Lung (tissue), 12 donors: ENCODE results near the gene FGF14. TPM values are rescaled to one million over a fixed set of nuclear protein-coding genes. Genes with fewer than 3 reads are reported as not detected.

Source experiments
- ATAC-seq: fragments of 200-7000 bp; cut with Tn5 transposase; one replicate; pipeline ENCODE4 v1.9.1; 2020; ENCODE audit warnings: moderate number of reproducible peaks; ENCODE audit not compliant: insufficient read depth, low FRiP score
- DNase-seq, 3 donors: peaks; one replicate each; pipeline ENCODE4 v3.0.0-alpha.2; 2013 to 2017
- H3K27ac ChIP-seq, 2 donors: one replicate each; pipeline ENCODE4 v1.5.1; 2013; ENCODE audit warnings: mild to moderate bottlenecking in 2 of 2, moderate library complexity in 2 of 2, control low read depth in 1 of 2, inconsistent platforms in 1 of 2, low read depth in 1 of 2, low read length in 1 of 2
- H3K27me3 ChIP-seq, 3 donors: one replicate each; pipeline ENCODE4 v1.5.1; 2013; ENCODE audit warnings: low read length in 2 of 3; ENCODE audit not compliant: control insufficient read depth in 3 of 3, insufficient read depth in 3 of 3
- H3K36me3 ChIP-seq, 4 donors: one replicate each; pipeline ENCODE4 v1.5.1; 2013; ENCODE audit warnings: low read length in 4 of 4, mild to moderate bottlenecking in 1 of 4, moderate library complexity in 1 of 4; ENCODE audit not compliant: control insufficient read depth in 4 of 4, insufficient read depth in 4 of 4
- H3K4me1 ChIP-seq, 5 donors: one replicate each; pipeline ENCODE4 v1.5.1; 2013; ENCODE audit warnings: low read length in 5 of 5, mild to moderate bottlenecking in 2 of 5, moderate library complexity in 1 of 5; ENCODE audit not compliant: control insufficient read depth in 5 of 5, insufficient read depth in 5 of 5
- H3K4me3 ChIP-seq: one replicate; pipeline ENCODE4 v1.5.1; 2013; ENCODE audit warnings: mild to moderate bottlenecking, control low read depth, moderate library complexity
- H3K9ac ChIP-seq, 2 donors: one replicate each; pipeline ENCODE4 v1.5.1; 2013; ENCODE audit warnings: low read length in 2 of 2, control low read depth in 1 of 2; ENCODE audit not compliant: insufficient read depth in 1 of 2
- H3K9me3 ChIP-seq, 4 donors: one replicate each; pipeline ENCODE4 v1.5.1; 2013; ENCODE audit warnings: low read length in 3 of 4, mild to moderate bottlenecking in 1 of 4, moderate library complexity in 1 of 4; ENCODE audit not compliant: control insufficient read depth in 4 of 4, insufficient read depth in 3 of 4
- WGBS, 2 donors: extraction: QIAGEN DNeasy Blood & Tissue Kit; methylation state at CpG; one replicate each; pipeline ENCODE4 v1.1.7; 2013; 5-methylcytosine and 5-hydroxymethylcytosine counted together
- polyA plus RNA-seq, 2 donors: library from polyadenylated mRNA; stranded (reverse); fragments of 200-250 nt; gene quantifications; one replicate each; pipeline ENCODE4 v1.2.1, GENCODE V29; 2013
- total RNA-seq, 2 donors: library from RNA; depleted of rRNA in 1 of 2; stranded (reverse); fragments of >200 nt in 1 of 2; gene quantifications; one replicate each; pipeline ENCODE4 v1.2.1, GENCODE V29; 2014 to 2021
- TF ChIP-seq, protein P1 (sequence below): IDR thresholded peaks from 2 replicates; pipeline ENCODE4 v1.5.1; 2012; ENCODE audit warnings: mild to moderate bottlenecking; ENCODE audit errors: control extremely low read depth, extremely low read depth
- donor health status: control.
- donor health status: control.
- donor health status: Bipolar disorder and iron deficiency.
- donor health status: healthy.
- donor health status: DM: yes; HTN: yes; CAD: no.

FGF14 gene
- total and polyA plus RNA-seq, 4 donors: 0.59 to 12.9 (median 2.3) TPM

DNA sequence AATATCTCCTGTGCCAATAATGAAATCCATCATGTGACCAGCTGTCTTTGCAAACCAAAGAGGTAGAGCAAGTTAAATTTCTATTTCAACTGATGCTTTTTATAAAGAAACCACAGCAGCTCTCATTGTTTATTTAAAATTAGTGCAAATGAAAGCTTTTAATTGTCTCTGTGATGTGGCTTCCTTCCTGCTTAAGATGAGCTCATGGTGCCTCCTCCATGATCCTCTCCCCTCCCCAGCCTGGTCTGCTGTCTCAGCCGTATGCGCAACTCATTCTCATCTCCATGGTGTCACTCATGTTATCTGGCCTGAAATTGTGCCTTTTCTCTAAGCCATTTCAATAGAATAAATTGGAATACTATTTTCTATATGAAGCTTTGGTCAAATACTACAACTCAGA, 270.6 kb downstream of the FGF14 start:
- DNase-seq (no peak), ATAC-seq (no peak)
- Histone ChIP-seq H3K9ac (no peak overlapping the region), H3K27me3 (peaks cover 0 to 3% (median 0%) of the 10 kb centered on the region in 3 donors), H3K36me3 (no peaks in the 10 kb centered on the region), H3K27ac (no peak overlapping the region), H3K4me1 (no peaks in the 10 kb centered on the region), H3K9me3 (no peaks in the 10 kb centered on the region), H3K4me3 (no peak overlapping the region)
- WGBS, 2 donors: 63 to 76% methylated on average over 2 of the region's 2 CpGs
- TF ChIP-seq, protein P1, sequence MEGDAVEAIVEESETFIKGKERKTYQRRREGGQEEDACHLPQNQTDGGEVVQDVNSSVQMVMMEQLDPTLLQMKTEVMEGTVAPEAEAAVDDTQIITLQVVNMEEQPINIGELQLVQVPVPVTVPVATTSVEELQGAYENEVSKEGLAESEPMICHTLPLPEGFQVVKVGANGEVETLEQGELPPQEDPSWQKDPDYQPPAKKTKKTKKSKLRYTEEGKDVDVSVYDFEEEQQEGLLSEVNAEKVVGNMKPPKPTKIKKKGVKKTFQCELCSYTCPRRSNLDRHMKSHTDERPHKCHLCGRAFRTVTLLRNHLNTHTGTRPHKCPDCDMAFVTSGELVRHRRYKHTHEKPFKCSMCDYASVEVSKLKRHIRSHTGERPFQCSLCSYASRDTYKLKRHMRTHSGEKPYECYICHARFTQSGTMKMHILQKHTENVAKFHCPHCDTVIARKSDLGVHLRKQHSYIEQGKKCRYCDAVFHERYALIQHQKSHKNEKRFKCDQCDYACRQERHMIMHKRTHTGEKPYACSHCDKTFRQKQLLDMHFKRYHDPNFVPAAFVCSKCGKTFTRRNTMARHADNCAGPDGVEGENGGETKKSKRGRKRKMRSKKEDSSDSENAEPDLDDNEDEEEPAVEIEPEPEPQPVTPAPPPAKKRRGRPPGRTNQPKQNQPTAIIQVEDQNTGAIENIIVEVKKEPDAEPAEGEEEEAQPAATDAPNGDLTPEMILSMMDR: no peak

GRCh38 chr13:102128216-102128810, 273.5 kb downstream of the FGF14 start:
- Histone ChIP-seq H3K4me1 (no peaks in the 10 kb centered on the region), H3K27me3 (no peaks in the 10 kb centered on the region), H3K9me3 (no peaks in the 10 kb centered on the region), H3K27ac (no peak overlapping the region), H3K4me3 (no peak overlapping the region), H3K36me3 (no peaks in the 10 kb centered on the region), H3K9ac (no peak overlapping the region)
- WGBS, 2 donors: 42 to 64% methylated on average over 4 of the region's 4 CpGs
- DNase-seq: peak in 1 of 3 donors; percentile 3
- ATAC-seq: peak; percentile 75
- TF ChIP-seq, protein P1: no peak

DNA sequence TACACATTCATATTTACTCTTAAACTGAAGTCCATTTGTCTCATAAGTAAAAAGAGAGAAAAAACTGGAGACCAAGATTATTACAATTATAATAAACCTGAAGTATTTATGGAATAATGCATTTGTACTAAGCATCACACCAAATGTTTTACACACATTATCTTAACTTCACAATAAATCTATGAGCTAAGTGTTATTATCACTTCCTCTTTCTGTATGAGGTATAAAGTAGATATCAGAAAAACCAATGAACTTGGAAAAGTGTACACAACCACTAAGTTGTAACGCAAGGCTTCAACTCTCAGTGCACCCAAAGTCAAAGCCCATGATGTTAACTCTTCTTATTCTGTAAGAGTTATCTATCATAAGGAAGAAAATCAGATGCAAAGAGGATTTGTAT, 274.7 kb downstream of the FGF14 start:
- DNase-seq (no peak), ATAC-seq (no peak)
- H3K4me1 ChIP-seq: no peaks in the 10 kb centered on the region
- no peak overlapping the region for H3K9ac ChIP-seq
- no peaks in the 10 kb centered on the region for H3K36me3 ChIP-seq
- no peaks in the 10 kb centered on the region for H3K27me3 ChIP-seq
- no peak overlapping the region for H3K4me3 ChIP-seq
- no peak overlapping the region for H3K27ac ChIP-seq
- H3K9me3 ChIP-seq: no peaks in the 10 kb centered on the region
- 78 to 86% methylated on average over 1 of the region's 1 CpG for WGBS, 2 donors
- TF ChIP-seq, protein P1: no peak

DNA sequence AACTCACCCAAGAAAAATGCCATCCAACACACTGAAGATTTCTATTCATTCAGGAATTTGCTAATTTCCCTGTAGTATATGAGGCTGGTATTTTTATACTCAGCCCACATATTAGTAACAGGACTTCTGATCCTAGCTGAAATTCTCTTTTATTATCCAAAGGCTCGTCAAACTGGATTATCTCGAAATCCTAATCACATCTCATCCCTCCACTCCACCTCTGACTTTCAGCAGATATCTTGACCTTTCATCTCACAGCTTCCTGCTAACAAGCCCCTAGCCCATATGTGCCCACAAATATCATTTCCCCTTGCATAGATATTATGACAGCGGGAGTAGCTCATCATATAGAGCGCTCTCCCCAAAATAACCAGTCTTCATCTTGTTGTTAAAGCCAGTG, 279.7 kb downstream of the FGF14 start:
- H3K36me3 ChIP-seq: no peaks in the 10 kb centered on the region
- no peaks in the 10 kb centered on the region for H3K9me3 ChIP-seq
- no peaks in the 10 kb centered on the region for H3K27me3 ChIP-seq
- no peak overlapping the region for H3K9ac ChIP-seq
- H3K27ac ChIP-seq: no peak overlapping the region
- H3K4me1 ChIP-seq: no peaks in the 10 kb centered on the region
- TF ChIP-seq, protein P1: no peak
- ATAC-seq (no peak), DNase-seq (no peak)
- H3K4me3 ChIP-seq: no peak overlapping the region
- 86 to 93% methylated on average over 4 of the region's 4 CpGs for WGBS, 2 donors
